OCI-LY7 (cell line): Measurements from ENCODE around the gene TGFBR3.

Source experiments
- CTCF ChIP-seq: fragments of 200-600 bp; sonication (generic); conservative IDR thresholded peaks from 2 replicates; pipeline ENCODE4 v1.5.1; 2014; ENCODE audit warnings: mild to moderate bottlenecking, antibody characterized with exemption, low read length, moderate library complexity, mixed read lengths
- EZH2phosphoT487 ChIP-seq: fragments of 200-600 bp; sonication (generic); IDR thresholded peaks from 2 replicates; pipeline ENCODE4 v1.6.1; 2018; ENCODE audit warnings: low read depth, borderline replicate concordance, mild to moderate bottlenecking, mixed run types, antibody characterized with exemption, low read length, moderate library complexity, mixed read lengths

GRCh38 chr1:91881280-91881679, 4.7 kb downstream of the TGFBR3 start:
- TF ChIP-seq CTCF: no peak
- TF ChIP-seq EZH2phosphoT487: no peak
